HUES6 (cell line): Measurements from ENCODE around the gene HADHA.

Experiments used
- H3K27ac ChIP-seq: 2 replicates; pipeline ENCODE4 v1.7.0; 2013; ENCODE audit warnings: low read depth, mild to moderate bottlenecking, low read length, inconsistent platforms
- H3K27me3 ChIP-seq: 2 replicates; pipeline ENCODE4 v1.6.1; 2013; ENCODE audit warnings: low read length; ENCODE audit not compliant: control insufficient read depth, insufficient read depth
- H3K36me3 ChIP-seq: 2 replicates; pipeline ENCODE4 v1.6.1; 2013; ENCODE audit warnings: low read length; ENCODE audit not compliant: control insufficient read depth, insufficient read depth
- H3K4me1 ChIP-seq: 2 replicates; pipeline ENCODE4 v1.6.1; 2013; ENCODE audit warnings: low read length; ENCODE audit not compliant: control insufficient read depth, insufficient read depth
- H3K4me3 ChIP-seq: 2 replicates; pipeline ENCODE4 v1.5.1; 2013; ENCODE audit warnings: low read depth, low read length
- H3K9ac ChIP-seq: one replicate; pipeline ENCODE4 v1.6.1; 2013; ENCODE audit warnings: mild to moderate bottlenecking, low read length
- H3K9me3 ChIP-seq: 2 replicates; pipeline ENCODE4 v1.6.1; 2013; ENCODE audit warnings: low read depth, low read length; ENCODE audit not compliant: control insufficient read depth, insufficient read depth

The HADHA gene

DNA sequence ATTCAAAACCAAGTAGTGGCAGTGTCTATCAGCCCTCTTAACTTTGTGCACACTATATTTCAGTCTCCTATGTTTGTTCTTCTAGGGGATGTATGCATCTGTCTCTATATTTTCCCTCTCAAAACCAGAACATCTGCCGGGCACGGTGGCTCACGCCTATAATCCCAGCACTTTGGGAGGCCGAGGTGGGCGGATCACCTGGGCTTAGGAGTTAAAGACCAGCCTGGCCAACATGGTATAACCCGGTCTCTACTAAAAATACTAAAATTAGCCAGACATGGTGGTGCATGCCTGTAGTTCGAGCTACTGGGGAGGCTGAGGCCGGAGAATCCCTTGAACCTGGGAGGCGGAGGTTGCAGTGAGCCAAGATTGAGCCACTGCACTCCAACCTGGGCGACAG is 81.5 kb downstream of the HADHA start:
- H3K27ac ChIP-seq = no peak overlapping the region

DNA sequence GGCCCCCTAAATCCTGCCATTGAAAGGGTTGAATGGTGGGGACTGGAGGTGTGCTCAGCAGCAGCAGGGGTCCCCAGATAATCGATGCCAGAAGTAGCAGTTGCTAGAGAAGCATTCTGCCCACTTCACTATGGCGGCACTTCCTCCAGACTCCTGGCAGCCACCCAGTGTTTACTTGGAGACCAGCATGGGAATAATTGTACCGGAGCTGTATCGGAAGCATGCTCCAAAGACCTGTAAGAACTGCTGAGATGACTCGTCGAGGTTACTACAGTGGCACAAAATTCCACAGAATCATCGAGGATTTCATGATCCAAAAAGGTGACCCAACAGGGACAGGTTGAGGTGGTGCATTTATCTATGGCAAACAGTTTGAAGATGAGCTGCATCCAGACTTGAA is 82.5 kb downstream of the HADHA start:
- Histone ChIP-seq H3K4me1 (no peaks in the 10 kb centered on the region), H3K27ac (no peak overlapping the region), H3K27me3 (no peaks in the 10 kb centered on the region), H3K4me3 (no peak overlapping the region), H3K9me3 (0 out of 2 replicates have a peak, but pooled peaks cover 5% of the 10 kb centered on the region), H3K36me3 (no peaks in the 10 kb centered on the region), H3K9ac (no peak overlapping the region)

More for the DNA sequence above, 81.5 kb downstream of the HADHA start:
- no peak overlapping the region for H3K9ac ChIP-seq
- H3K36me3 ChIP-seq = no peaks in the 10 kb centered on the region
- no peaks in the 10 kb centered on the region for H3K27me3 ChIP-seq
- H3K9me3 ChIP-seq = no peaks in the 10 kb centered on the region
- no peaks in the 10 kb centered on the region for H3K4me1 ChIP-seq
- H3K4me3 ChIP-seq = no peak overlapping the region

DNA sequence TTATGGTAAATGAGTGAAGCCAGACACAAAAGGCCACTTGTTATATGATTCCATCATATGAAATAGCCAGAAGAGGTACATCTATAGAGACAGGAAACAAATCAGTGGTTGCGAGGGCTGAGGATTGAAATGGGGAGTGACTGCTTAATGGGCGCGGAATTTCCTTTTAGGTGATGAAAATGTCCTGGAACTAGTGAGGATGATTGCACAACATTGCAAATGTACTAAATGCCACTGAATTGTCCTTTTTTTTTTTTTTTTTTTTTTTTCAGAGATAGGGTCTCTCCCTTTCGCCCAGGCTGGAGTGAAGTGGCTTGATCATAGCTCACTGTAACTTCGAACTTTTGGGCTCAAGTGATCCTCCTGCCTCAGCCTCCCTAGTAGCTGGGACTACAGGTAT is 86.9 kb downstream of the HADHA start:
- H3K27ac ChIP-seq = no peak overlapping the region

DNA sequence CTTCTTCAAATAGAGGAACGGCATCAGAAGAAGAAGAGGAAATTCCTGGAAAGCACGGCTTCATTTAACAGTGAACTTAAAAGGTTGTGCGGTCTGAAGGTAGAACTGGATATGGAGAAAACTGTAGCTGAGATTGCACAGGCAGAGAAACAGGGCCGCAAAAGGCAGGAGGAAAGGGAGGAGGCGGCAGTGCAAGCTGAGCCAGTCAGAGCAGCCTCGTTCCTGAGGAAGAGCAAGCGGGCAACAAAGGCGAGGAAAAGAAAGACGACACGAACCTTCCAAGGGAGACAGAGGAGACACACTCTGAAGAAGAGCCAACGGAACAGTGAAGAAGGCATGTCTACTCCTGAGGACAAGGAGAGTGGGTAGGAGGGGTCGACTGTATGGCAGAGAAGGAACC is 94.2 kb downstream of the HADHA start:
- Histone ChIP-seq H3K9ac (no peak overlapping the region), H3K4me1 (no peaks in the 10 kb centered on the region)

More for the DNA sequence above, 86.9 kb downstream of the HADHA start:
- H3K4me3 ChIP-seq = no peak overlapping the region
- no peaks in the 10 kb centered on the region for H3K36me3 ChIP-seq
- no peaks in the 10 kb centered on the region for H3K27me3 ChIP-seq
- no peak overlapping the region for H3K9ac ChIP-seq
- H3K4me1 ChIP-seq = no peaks in the 10 kb centered on the region
- H3K9me3 ChIP-seq = peaks cover 16% of the 10 kb centered on the region; the same call in 1 of the 2 replicates

DNA sequence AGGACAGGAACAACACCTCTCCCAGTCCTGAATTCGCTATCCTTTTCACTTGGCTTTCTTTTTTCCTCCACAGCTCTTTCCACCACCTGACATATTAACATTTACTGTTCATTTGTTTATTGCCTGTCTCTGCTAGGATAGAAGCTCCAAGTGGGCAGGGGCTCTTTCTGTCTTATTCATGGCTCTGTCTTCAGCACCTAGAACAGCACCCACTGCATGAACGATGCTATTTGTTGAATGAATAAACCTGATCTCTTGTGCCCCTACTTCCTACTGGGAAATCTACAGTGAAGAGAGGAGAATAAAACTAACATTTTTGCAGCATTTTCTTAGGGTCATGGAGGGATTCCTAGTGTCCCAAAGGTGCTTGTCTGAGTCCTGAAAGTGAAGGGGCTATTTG is 95.9 kb downstream of the HADHA start:
- H3K27ac ChIP-seq = no peak overlapping the region
- H3K27me3 ChIP-seq = no peaks in the 10 kb centered on the region
- peaks cover 2% of the 10 kb centered on the region; the same call in 1 of the 2 replicates for H3K9me3 ChIP-seq
- no peaks in the 10 kb centered on the region for H3K4me1 ChIP-seq
- H3K4me3 ChIP-seq = no peak overlapping the region
- no peaks in the 10 kb centered on the region for H3K36me3 ChIP-seq
- no peak overlapping the region for H3K9ac ChIP-seq

More for the DNA sequence above, 94.2 kb downstream of the HADHA start:
- Histone ChIP-seq H3K27ac (no peak overlapping the region), H3K36me3 (no peaks in the 10 kb centered on the region), H3K27me3 (no peaks in the 10 kb centered on the region), H3K9me3 (peaks cover 11% of the 10 kb centered on the region; the same call in 1 of the 2 replicates), H3K4me3 (no peak overlapping the region)

DNA sequence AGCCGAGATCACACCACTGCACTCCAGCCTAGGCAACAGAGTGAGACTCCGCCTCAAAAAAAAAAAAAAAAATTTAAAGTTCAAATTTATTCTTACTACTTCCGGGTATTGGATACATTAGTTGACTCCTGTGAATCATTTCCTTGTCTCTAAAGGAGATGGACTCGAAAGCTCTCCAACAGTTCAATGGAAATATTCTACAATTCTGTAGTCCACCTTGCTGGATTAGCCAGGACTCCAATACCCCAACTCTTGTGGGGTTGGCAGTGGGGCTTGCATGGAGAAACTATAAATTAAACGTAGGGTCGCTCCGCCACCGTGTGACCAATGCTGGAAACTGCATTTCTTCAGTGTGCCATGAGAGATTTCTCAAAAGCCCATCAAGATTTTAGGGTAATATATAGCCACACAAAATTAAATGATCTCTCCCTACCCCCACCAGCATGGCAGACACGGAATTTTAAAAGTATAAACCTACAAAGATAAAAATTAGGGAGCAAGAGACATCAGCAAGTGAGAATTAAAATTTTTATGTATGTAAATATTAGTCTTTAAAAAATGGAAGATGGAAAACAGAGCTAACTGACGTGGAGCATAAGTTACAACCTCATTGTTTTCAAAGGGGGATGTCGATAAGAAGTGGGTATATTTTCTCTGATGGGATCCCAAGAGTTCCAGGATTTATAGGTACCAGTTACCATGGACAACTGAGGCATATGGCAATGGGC is 99.3 kb downstream of the HADHA start:
- H3K4me1 ChIP-seq = no peaks in the 10 kb centered on the region
- no peak overlapping the region for H3K4me3 ChIP-seq
- H3K27ac ChIP-seq = no peak overlapping the region
- H3K36me3 ChIP-seq = no peaks in the 10 kb centered on the region
- no peaks in the 10 kb centered on the region for H3K9me3 ChIP-seq
- H3K27me3 ChIP-seq = no peaks in the 10 kb centered on the region
- H3K9ac ChIP-seq = no peak overlapping the region

DNA sequence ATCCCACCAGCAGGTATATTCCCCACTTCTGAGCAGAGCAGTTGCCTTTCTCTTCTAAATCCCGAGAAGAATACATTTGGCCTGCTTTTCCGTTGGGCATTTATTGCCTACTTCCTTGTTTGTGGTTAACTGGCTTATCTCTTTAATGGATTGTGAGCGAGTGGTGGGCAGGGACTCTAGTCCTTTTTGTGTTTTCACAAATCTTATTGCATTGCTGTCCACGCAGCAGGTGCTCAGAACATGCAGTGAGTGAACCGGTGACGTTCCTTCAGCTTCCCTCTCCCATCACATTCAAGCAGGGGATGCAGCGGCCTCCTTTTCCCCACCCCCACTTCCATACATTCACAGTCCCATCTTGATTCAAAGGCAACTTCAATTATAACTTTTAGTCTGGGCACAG is 100.4 kb downstream of the HADHA start:
- H3K4me3 ChIP-seq = no peak overlapping the region
- no peaks in the 10 kb centered on the region for H3K27me3 ChIP-seq
- no peaks in the 10 kb centered on the region for H3K36me3 ChIP-seq
- H3K4me1 ChIP-seq = no peaks in the 10 kb centered on the region
- H3K9me3 ChIP-seq = no peaks in the 10 kb centered on the region
- no peak overlapping the region for H3K27ac ChIP-seq
- H3K9ac ChIP-seq = no peak overlapping the region

DNA sequence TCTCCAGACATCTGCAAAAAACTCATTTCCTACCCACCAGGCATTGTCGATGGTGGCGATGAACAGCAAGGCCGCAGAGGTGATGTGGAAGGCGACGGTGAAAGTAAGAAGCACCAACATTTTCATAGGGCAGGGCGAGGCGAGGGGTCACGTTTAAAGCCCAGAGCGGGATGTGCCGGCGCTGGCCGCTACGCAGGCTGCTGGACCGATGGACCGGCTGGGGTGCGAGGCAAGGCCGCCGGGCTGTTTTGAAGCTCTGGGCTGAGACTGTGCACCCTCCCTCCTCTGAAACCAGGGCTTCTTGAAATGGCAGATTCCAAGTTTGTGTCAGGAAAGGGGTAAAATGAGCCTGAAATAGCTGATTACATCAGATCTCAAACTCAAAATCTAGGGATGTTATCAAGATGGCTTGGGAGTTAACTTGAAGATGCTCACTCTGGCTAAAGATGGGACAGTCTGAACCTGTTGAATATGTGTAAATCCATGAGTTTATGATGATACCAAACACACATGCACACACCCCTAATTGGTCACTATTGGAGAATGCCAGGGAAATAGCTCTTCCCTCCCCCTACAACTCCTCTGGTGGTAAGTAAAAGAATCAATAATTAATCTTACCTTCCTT is 103.2 kb downstream of the HADHA start:
- Histone ChIP-seq H3K27ac (no peak overlapping the region), H3K36me3 (no peaks in the 10 kb centered on the region; the same call in 1 of the 2 replicates), H3K4me3 (no peak overlapping the region)

More for the DNA sequence above, 103.2 kb downstream of the HADHA start:
- H3K9ac ChIP-seq = no peak overlapping the region
- H3K27me3 ChIP-seq = no peaks in the 10 kb centered on the region
- no peaks in the 10 kb centered on the region for H3K9me3 ChIP-seq
- no peaks in the 10 kb centered on the region for H3K4me1 ChIP-seq
